ENCODE data around the gene ERFL.
"Not testable (repeated sequence)": the region's sequence is repeated elsewhere in the genome, so short reads cannot be mapped to it uniquely, and the experiment has no call there.

Gene ERFL

DNA sequence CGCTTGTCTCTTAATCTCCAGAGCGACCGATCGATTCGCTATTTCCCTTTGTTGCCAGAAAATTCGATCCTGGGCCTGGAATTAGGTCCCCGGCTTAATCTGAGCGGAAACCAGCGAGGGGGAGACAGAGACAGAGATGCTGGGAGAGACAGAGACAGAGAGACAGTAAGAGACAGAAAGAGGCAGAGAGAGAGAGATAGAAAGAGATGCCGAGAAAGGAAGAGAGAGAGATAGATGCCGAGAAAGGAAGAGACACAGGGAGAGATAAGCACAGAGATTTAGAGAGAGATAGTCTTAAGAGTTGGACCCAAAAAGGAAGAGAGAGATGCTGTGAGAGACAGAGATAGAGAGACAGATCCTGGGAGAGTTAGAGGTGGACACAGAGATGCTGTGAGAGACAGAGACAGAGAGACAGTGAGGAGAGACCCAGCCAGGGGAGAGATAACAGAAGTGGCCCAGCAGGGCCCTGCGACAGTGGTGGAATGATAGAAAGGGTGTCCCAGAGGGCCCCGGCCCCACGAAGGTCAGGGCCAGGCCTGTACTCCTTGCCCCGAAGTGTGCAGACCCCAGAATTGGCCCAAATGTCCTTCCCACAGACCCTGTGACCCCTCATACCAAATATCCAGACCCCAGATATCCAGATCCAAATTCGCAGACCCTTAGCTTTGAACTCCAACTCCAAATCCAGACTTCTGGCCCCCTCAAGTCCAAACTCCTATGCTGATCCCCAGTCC lies 1.3 kb downstream of the ERFL start:
- DNase-seq (ENCODE audit: low read depth) = no peak

DNA sequence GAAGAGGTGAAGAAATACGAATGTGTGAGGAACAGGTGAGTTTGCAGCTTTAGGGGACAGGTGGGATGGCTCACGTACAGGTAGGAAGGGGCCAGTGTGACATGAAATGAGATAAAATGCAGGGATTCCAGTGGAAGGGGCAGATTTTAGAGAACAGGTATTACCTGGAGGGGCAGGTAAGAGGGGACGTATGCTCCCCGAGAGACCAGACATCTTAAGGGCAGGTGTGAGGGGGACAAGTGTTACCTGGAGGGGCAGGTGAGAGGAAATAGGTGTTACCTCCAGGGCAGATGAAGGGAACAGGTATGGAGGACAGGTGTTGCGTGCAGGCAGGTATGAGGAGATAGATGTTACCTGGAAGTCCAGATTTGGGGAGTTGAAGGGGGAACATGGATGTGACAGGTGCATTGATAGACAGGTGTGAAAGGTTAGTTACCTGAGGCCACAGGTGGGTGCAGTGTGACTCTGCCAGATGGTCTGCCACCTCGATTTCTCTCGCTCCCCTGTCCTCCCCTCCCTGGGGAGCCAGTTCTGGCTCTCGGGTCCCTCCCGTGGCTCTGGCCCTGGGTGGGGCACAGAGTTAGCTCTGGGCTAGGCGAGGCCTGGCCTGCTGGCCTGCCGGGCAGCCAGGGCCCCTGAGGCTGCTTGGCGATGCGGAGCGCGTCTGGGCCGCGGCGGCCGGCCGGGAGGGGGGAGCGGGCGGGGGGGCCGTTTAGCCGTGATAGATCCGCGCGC lies 2.1 kb downstream of the ERFL start:
- no peak for DNase-seq (ENCODE audit: low read depth)

DNA sequence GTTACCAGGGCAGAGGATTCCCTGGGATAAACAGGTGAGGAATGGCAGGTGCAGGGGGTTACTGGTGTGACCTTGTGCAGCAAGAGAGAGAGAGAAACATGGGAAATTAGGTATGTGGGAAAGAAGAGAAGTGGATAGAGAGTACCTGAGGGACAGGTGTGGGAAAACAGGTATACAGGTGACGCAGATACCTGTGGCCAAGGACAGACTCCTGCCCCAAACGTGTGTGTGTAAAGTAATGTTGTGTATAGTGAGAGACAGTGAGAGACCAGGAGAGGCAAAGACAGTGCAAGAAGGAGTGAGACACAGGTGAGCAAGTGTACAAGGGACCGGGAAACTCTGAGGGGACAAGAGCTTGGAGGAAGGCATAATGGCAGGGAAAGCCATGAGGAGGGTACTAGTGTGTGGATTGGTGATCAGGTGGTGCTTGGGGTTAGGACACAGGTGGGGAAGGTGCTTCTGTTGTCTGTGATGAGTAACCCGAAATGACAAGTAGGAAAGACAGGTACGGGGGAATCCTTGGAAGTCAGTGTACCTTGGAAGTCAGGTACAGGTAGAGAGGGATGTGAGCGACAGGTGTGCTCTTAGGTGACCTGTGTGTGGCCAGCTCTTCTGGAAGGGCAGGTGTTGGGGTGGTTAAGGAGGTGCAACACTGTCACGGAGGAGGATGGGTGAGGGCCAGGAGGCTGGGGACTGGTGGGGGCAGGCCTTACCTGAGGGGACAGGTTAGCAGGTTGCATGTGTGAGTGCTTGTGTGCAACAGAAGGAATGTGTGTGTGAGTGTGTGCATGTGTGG lies 2.8 kb downstream of the ERFL start:
- no peak for DNase-seq (ENCODE audit: low read depth)

DNA sequence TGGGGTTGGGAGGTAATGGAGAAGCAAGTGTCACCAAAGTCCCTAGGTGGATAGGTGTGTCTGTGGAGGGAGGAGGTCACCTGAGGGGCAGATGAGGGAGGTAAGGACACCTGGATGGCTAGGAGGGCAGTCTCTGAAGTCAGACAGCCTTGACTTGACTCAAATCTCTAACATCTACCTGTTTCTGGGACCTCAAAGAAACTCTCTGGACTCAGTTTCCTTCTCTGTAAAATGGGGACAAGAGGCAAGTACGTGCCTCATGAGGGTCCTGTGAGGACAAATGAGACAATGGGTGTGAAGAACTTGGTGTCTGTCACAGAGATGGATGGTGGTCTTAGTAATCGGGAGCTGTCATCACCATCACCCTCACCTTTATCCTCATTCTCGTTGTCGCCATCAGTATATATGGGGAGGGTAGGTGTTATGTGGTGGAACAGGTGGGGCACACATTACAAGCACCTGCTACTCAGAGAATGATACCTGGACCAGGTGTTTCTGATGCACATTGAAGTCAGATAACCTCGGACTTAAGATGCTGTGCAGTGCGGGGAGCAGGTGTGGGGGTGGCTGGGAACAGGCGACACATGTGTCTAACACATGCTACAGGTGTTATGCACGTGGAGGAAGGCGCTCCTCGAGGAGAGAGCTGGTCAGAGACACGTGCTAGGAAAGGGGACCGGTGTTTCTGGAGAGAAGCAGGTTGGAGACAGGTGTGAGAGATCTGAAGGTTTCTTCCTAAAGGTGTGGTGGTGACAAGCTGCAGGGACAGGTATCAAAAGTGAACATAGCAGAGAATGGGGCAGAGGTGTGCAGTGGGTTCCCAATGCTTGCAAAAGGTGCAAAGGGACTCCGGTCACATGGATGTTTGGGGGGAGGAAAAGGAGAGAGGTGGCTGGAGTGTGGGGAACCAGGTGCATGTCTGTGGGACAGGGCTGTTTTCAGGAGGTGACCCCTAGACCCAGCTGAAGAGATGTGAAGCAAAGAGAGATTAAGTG lies 3.8 kb downstream of the ERFL start:
- DNase-seq (ENCODE audit: low read depth) = no peak

DNA sequence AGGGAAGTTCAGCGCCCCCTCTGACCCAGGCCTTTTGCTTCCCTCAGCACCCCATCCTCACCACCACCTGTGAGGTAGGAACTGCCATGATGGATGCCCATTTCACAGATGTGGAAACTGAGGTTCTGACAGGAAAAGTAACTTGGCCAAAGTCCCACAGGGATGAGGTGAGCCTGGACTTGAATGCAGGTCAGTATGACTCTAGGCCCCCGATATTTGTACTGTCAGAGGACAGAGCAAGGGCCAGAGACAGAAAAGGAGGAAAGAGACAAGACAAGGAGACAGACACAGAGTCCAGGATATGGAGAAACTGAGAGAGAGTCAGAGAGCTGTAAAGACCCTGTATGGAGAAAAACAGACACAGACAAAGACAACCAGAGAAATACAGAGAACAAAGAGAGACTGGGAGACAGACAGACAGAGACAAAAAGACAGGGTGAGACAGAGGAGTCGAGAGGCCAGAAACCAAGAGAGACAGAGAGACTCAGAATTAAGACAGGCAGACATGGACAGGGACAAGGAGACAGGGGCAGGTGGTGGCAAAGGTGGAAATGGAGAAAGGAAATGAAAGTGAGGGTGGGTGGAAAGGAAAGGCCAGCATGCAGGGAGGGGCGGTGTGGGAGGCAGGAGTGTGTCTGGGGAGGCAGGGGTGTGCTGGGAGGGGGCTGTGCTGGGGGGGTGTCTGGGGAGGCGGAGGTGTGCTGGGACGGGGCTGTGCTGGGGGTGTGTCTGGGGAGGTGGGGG lies 5.0 kb downstream of the ERFL start:
- DNase-seq (ENCODE audit: low read depth) = no peak

DNA sequence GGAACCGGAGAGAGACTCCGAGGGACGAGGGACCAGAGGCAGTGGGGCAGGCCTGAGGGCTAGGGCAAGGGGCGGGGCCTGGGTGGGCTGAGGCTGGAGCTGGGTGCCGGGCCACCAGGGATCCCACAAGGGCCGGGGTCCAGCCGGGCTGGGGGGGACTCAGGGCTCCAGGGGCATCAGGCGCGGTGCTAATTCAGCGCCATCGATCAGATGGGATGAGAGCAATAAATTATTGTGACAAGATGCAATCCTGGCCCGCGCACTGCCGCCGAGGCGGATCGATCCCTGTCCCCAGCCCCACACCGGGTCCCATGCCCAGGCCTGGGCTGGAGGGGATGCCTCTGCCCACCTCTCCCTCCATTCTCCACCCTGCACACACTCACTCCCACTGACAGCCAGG lies 5.7 kb downstream of the ERFL start:
- no peak for DNase-seq (ENCODE audit: low read depth)

DNA sequence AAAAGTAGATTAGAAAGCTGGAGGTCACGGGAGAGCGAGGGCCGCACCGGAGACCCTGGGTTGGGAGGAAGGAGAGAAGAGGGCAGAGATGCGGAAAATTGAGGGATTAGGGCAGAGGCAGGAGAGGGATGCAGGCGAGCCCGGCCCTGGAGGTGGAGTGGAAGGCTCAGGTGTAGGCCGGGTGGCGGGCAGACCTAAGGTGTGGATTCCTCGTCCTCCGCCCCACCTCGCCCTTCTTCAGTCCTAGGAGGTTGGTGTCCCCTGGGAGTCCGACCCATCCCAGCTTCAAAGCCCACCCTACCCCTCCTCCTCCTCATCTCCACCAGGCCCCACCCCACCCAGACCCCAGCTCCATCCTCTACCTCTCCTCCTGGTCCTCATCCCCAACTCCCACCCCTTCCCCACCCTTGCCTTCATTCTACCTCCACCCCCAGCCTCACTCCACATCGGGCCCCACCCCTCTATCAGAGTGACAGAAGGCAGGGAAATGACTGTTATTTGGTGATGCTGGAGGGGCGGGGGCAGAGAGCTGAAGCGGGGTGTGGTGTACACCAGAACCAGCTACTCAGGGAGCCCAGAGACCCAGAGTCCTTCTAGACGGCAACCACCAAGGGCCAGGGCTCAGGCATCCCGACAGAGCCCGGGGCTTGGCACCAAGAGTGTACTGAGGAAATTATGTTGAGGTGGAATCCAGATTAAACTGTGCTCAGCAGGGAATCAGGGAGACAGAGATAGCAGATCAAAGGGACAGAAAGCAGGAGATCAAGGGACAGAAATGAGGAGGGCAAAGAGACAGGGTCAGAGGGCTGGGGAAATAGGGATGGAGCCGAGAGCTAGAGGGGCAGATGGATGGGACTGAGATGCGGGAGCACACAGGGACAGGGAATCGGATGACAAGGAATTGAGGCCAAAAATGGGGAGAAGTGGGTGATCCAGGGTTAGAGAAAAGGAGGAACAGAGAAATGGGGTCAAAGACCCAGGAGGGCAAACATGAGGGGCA lies 6.4 kb downstream of the ERFL start:
- no peak for DNase-seq (ENCODE audit: low read depth)

DNA sequence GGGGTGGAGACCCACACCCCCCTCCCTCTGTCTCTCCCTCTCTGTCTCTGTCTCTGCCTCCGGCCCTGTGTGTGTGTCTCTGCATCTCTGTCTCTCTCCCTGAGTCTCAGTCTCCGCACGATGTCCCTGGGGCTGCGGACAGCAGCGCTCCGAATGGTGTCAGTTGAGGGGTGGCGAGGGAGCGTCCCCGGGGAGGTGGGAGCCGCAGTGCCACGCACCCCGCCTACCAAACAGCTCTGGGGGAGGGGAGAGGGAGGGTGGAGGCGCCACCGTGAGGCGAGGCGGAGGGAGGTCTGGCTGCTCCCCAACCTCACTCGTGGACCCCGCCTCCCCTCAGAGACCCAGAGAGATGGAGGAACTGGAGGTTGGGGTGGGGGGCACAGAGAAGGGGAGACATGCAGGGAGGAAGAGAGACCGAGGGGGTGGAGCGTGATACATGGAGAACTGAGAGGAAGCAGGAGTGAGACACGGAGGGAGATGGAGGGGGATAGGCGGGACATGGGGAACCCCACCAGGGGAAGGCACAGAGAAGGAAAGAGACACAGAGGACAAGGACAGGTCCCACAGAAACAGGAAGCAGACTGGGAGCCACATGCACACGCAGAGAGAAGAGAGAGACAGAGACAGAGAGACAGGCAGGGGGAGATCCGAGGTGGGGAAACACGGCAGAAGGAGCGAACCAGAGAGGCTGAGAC lies 7.2 kb downstream of the ERFL start:
- no peak for DNase-seq (ENCODE audit: low read depth)

DNA sequence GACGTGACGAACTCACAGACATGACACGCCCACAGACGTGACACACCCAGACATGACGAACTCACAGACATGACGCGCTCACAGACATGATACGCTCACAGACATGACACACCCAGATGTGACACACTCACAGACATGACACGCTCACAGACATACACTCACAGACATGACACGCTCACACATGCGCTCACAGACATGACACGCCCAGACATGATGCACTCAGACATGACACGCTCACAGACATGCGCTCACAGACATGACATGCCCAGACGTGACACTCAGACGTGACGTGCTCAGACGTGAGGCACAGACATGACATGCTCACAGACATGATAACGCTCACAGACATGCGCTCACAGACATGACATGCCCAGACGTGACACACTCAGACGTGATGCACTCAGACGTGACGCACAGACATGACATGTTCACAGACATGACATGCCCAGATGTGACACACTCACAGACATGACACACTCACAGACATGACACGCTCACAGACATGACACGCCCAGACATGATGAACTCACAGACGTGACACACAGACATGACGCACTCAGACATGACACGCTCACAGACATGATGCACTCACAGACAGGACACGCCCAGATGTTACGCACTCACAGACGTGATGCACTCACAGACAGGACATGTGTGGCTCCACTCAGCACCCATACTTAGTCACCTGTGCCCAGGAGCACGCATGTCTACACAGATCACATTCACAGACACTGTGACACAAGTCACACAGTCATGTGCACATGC lies 8.1 kb downstream of the ERFL start:
- no peak for DNase-seq (ENCODE audit: low read depth)

DNA sequence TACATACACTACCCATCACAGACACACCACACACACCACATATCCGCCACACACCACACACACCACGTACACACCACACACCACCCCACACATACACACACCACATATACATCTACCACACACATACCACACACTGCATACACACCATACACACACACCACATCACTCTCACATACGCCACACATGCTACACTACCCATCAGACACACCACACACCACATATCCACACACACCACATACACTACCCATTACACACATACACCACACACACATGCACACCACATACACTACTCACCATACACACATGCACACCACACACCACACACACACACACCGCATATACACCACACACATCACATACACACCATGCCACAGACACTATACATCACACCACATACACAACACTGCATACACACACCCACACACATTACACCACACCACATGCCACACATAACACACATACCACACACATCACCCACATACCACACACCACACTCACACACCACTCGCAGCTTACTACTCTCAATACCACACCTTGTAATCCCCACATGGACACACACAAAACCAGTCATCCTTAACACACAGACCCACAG lies 9.5 kb downstream of the ERFL start:
- no peak for DNase-seq (ENCODE audit: low read depth)

DNA sequence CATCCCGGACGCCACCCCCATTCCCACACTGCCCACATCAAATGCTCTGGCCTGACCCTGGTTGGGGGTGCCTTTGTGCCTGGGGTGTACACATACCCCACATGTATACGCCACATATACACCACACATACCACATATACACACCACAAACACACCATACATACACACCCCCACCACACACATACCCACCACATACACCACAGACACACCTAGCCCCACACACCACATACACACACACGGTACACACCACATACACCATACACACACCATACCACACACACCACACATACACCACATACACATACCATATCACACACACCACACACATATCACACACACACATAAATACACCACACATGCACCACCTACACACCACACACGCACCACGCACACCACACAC lies 10.2 kb downstream of the ERFL start:
- no peak for DNase-seq (ENCODE audit: low read depth)

DNA sequence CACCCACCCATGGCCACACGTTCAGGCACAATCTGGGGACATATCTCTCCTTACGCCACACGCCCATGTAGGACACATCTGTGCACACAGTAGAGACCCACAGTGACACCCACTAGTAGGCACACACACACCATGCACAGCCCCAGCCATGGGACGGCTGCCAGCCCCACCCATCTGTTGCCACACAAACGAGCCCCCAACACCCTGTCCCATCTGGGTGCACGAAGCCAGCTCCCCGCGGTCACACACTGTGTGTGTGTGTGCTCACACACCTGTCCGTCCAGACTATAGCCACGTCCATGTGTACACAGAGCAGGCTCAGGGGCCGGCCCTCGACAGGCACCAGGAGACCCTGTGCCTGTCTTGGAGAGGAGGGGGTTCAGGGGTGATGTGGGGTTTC lies 10.6 kb downstream of the ERFL start:
- no peak for DNase-seq (ENCODE audit: low read depth)

DNA sequence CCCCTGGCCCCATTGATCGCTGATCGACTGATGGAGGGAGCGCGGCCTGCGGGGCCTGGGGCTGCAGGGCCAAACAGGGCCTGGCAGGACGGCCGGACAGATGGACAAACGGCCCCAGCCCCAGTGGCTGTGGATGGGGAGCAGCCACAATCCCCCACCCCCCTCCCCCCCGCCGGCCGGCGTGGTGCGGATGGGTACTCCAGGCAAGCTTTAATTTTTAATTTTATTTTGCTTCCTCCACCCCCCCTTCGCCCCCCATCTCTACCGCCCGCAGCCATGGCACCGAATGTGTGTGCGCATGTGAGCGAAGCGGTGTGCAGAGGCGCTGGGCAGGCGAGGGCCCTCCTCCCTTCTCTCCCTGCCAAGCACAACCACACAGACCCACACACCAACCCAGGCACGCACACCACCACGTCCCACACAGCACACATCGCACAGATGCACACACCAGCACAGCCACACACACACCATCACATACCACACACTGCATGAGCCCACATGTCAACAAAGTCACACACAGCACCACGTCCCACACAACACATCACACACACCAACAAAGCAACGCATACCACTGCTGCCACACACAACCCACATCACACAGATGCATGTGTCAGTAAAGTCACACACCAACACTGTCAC lies 12.4 kb downstream of the ERFL start:
- DNase-seq (ENCODE audit: low read depth) = no peak

DNA sequence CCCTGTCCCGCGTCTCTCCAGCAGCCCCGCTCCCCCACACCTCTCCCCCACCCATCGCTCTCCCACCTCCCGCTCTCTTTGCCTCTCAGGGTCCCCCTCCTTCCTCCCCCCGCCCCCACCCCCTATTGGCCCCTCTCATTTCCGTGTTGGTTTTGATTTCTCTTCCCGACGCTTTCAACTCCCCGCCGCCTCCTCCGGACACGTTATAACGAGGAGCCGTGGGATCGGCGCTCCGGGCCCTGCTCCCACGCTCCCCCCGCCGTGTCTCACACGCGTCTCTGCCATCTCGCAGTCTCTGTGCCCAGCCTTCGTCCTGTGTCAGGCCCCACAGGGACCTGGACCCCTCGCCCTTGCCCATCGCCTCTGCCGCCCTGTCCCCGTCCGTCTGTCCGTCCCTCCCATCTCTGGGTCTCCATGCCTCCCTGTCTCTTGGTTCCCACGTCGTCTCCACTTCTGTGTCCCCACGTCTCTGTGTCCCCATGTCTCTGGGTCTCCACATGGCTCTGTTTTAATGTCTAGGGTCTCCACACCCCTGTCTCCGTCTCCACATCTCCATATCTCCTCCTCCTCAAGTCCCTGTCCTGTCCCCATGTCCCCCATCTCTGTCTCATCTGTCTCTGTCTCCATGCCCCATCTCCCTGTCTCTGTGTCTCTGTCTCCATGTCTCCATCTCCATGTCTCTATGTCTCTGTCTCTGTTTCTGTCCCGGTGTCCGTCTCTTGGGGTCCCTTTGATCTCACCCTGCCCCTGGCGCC lies 13.1 kb downstream of the ERFL start:
- DNase-seq (ENCODE audit: low read depth) = no peak

DNA sequence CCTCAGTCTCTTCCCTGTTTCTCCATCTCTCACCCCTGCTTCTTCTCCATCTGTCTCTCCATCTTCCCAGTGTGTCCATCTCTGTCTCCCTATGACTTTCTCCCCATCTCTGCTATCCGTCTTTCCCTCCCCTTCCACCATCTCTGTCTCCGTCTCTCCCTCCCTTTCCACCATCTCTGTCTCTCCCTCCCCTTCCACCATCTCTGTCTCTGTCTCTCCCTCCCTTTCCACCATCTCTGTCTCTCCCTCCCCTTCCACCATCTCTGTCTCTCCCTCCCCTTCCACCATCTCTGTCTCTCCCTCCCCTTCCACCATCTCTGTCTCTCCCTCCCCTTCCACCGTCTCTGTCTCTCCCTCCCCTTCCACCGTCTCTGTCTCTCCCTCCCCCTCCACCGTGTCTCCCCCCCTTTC lies 13.8 kb downstream of the ERFL start:
- not testable (repeated sequence) for DNase-seq (ENCODE audit: low read depth)

DNA sequence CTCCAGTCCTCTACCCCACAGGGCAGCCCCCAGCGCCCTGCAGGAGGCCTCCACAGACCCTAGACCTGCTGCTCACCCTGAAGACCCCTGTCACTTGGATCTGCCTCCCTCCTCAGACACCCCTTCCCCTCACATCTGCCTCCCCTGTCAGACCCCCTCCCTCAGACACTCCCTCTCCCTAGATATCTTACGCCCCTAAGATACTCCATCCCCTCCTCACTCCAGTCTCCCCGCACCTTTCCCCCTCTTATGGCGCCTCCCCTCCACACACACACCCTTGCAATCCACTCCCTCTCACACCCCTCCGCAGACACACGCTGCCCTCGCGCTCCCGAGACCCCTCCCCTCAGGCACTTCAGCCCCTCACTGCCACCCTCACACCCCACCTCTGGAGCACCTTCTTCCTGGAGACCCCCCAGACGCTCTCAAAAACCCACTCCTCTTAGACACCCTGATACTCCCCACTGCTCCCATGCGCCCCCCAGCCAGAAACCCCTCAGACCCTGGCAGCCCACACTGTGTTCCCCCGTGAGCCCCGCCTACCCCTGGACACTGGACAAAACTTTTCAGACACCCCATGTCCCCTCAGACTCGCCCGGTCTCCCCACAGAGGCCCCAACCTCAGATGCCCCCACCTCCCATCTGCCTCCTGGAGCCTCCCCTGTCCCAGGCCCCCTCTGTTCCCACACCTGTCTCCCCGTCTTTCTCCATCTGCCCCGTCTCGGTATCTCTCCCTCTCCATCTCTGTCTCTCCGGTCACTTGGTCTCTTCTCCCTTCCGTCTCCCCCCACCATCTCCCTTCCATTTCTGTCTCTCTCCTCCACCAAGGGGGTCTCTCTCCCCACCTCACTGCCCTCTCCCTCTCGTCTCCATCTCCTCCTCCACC lies 14.5 kb downstream of the ERFL start:
- DNase-seq (ENCODE audit: low read depth) = no peak

All from CMK (cell line).